Neuronal stem cell (in vitro differentiated cells): ENCODE measurements around the gene SLAIN1.

Source experiments
- DNase-seq: peaks from one replicate; pipeline ENCODE4 v3.0.0-alpha.2; 2013; ENCODE audit warnings: low spot score
- H2AFZ ChIP-seq: one replicate; pipeline ENCODE4 v1.6.1; 2013; ENCODE audit warnings: mild to moderate bottlenecking, low read length, inconsistent platforms
- H2AK5ac ChIP-seq: 2 replicates; pipeline ENCODE4 v1.6.1; 2013; ENCODE audit warnings: low read depth, mild to moderate bottlenecking, inconsistent platforms, low read length, moderate library complexity, mixed read lengths
- H2BK120ac ChIP-seq: 2 replicates; pipeline ENCODE4 v1.6.1; 2013; ENCODE audit warnings: low read depth, mild to moderate bottlenecking, inconsistent platforms, low read length, moderate library complexity, mixed read lengths
- H2BK12ac ChIP-seq: one replicate; pipeline ENCODE4 v1.6.1; 2013; ENCODE audit warnings: low read length, inconsistent platforms
- H2BK15ac ChIP-seq: 2 replicates; pipeline ENCODE4 v1.6.1; 2013; ENCODE audit warnings: mild to moderate bottlenecking, low read length, inconsistent platforms, mixed read lengths
- H2BK5ac ChIP-seq: one replicate; pipeline ENCODE4 v1.6.1; 2013; ENCODE audit warnings: inconsistent platforms, mild to moderate bottlenecking, low read length, moderate library complexity
- H3K14ac ChIP-seq: one replicate; pipeline ENCODE4 v1.6.1; 2013; ENCODE audit warnings: low read length, inconsistent platforms
- H3K18ac ChIP-seq: 2 replicates; pipeline ENCODE4 v1.6.1; 2013; ENCODE audit warnings: low read length, inconsistent platforms
- H3K23ac ChIP-seq: 2 replicates; pipeline ENCODE4 v1.6.1; 2013; ENCODE audit warnings: low read depth, mild to moderate bottlenecking, mixed read lengths, low read length, inconsistent platforms; ENCODE audit not compliant: poor library complexity
- H3K27ac ChIP-seq: replicated peaks from 3 replicates; pipeline ENCODE4 v1.5.1; 2013; ENCODE audit warnings: low read length, inconsistent platforms
- H3K27me3 ChIP-seq, 3 experiments: 2 replicates each; pipeline ENCODE4 v1.6.1; 2013; ENCODE audit warnings: low read length in 3 of 3, mild to moderate bottlenecking in 2 of 3, inconsistent platforms in 1 of 3, low read depth in 1 of 3, mixed read lengths in 1 of 3, moderate library complexity in 1 of 3; ENCODE audit not compliant: control insufficient read depth in 3 of 3, insufficient read depth in 3 of 3
- H3K36me3 ChIP-seq, 2 donors: replicated peaks in 1 of 2; 2 replicates each; pipeline ENCODE4 v1.6.1; 2013; ENCODE audit warnings: low read length in 2 of 2; ENCODE audit not compliant: control insufficient read depth in 2 of 2, insufficient read depth in 2 of 2
- H3K4ac ChIP-seq: 2 replicates; pipeline ENCODE4 v1.6.1; 2013; ENCODE audit warnings: inconsistent platforms, mild to moderate bottlenecking, low read length, moderate library complexity
- H3K4me1 ChIP-seq, 2 donors: 1 replicate in 1 of 2; 2 replicates in 1 of 2; pipeline ENCODE4 v1.6.1; 2013; ENCODE audit warnings: low read length in 2 of 2, low read depth in 1 of 2; ENCODE audit not compliant: control insufficient read depth in 2 of 2, insufficient read depth in 1 of 2
- H3K4me2 ChIP-seq: one replicate; pipeline ENCODE4 v1.6.1; 2013; ENCODE audit warnings: mild to moderate bottlenecking, low read length, inconsistent platforms; ENCODE audit not compliant: insufficient read depth, poor library complexity, severe bottlenecking
- H3K4me3 ChIP-seq, 2 donors: 2 replicates each; pipeline ENCODE4 v1.5.1; 2013; ENCODE audit warnings: low read length in 2 of 2, mild to moderate bottlenecking in 2 of 2, inconsistent platforms in 1 of 2, moderate library complexity in 1 of 2
- H3K79me1 ChIP-seq: one replicate; pipeline ENCODE4 v1.6.1; 2013; ENCODE audit warnings: low read depth, mild to moderate bottlenecking, inconsistent platforms, low read length, moderate library complexity
- H3K9ac ChIP-seq: one replicate; pipeline ENCODE4 v1.6.1; 2013; ENCODE audit warnings: mild to moderate bottlenecking, low read depth, low read length, inconsistent platforms; ENCODE audit not compliant: poor library complexity
- H3K9me3 ChIP-seq, 2 donors: replicated peaks in 1 of 2; 2 replicates each; pipeline versions ENCODE3 to v1.6.1; 2013; ENCODE audit warnings: low read length in 2 of 2, mild to moderate bottlenecking in 2 of 2, inconsistent platforms in 1 of 2, low read depth in 1 of 2, mixed read lengths in 1 of 2, moderate library complexity in 1 of 2; ENCODE audit not compliant: control insufficient read depth in 2 of 2, insufficient read depth in 1 of 2
- H4K8ac ChIP-seq: one replicate; pipeline ENCODE4 v1.6.1; 2013; ENCODE audit warnings: low read depth, mild to moderate bottlenecking, inconsistent platforms, low read length, moderate library complexity
- H4K91ac ChIP-seq: one replicate; pipeline ENCODE4 v1.6.1; 2013; ENCODE audit warnings: low read length, low read depth, mild to moderate bottlenecking, inconsistent platforms; ENCODE audit not compliant: poor library complexity
- WGBS, 2 donors: extraction: QIAGEN DNeasy Blood & Tissue Kit; methylation state at CpG; one replicate each; pipeline ENCODE4 v1.1.7; 2013; ENCODE audit warnings: missing lambda C conversion rate in 2 of 2, mixed read lengths in 1 of 2; ENCODE audit not compliant: insufficient read length in 2 of 2, insufficient replicate concordance in 1 of 2; ENCODE audit errors: extremely low coverage in 2 of 2; 5-methylcytosine and 5-hydroxymethylcytosine counted together

The SLAIN1 gene

GRCh38 chr13:77784515-77784914 lies 87.0 kb downstream of the SLAIN1 start:
- Histone ChIP-seq H3K27me3 (no peaks in the 10 kb centered on the region), H3K79me1 (no peaks in the 10 kb centered on the region), H2BK15ac (no peak overlapping the region), H2BK120ac (no peak overlapping the region), H2BK12ac (no peak overlapping the region), H4K8ac (no peak overlapping the region), H2BK5ac (no peak overlapping the region), H2AK5ac (no peak overlapping the region), H3K4me1 (peaks cover 3 to 24% of the 10 kb centered on the region in 2 donors), H3K23ac (no peak overlapping the region), H3K36me3 (no peaks in the 10 kb centered on the region), H3K14ac (no peak overlapping the region), H3K4ac (no peak overlapping the region), H3K4me3 (no peak overlapping the region), H3K4me2 (no peak overlapping the region), H2AFZ (peak overlapping the region; percentile 75), H4K91ac (no peak overlapping the region), H3K9ac (no peak overlapping the region), H3K9me3 (peaks cover 1 to 10% of the 10 kb centered on the region in 2 donors), H3K18ac (no peak overlapping the region), H3K27ac (no peak overlapping the region)
- no peak for DNase-seq
- WGBS, 2 donors = no CpG with 5 or more reads among the region's 5 CpGs

GRCh38 chr13:77786695-77787287 lies 89.3 kb downstream of the SLAIN1 start:
- Histone ChIP-seq H2BK120ac (no peak overlapping the region), H3K9me3 (peaks cover 10 to 29% of the 10 kb centered on the region in 2 donors), H2AFZ (no peak overlapping the region), H3K18ac (no peak overlapping the region), H3K23ac (no peak overlapping the region), H3K9ac (no peak overlapping the region), H3K79me1 (no peaks in the 10 kb centered on the region), H2BK12ac (no peak overlapping the region), H3K4me3 (no peak overlapping the region), H4K91ac (no peak overlapping the region), H2BK5ac (no peak overlapping the region), H4K8ac (no peak overlapping the region), H3K4me1 (peaks cover 3 to 15% of the 10 kb centered on the region in 2 donors), H3K4ac (no peak overlapping the region), H2AK5ac (no peak overlapping the region), H3K36me3 (no peaks in the 10 kb centered on the region), H3K4me2 (no peak overlapping the region), H3K27me3 (no peaks in the 10 kb centered on the region), H3K27ac (no peak overlapping the region), H3K14ac (no peak overlapping the region), H2BK15ac (no peak overlapping the region)
- WGBS, 2 donors = no CpG with 5 or more reads among the region's 2 CpGs
- no peak for DNase-seq

DNA sequence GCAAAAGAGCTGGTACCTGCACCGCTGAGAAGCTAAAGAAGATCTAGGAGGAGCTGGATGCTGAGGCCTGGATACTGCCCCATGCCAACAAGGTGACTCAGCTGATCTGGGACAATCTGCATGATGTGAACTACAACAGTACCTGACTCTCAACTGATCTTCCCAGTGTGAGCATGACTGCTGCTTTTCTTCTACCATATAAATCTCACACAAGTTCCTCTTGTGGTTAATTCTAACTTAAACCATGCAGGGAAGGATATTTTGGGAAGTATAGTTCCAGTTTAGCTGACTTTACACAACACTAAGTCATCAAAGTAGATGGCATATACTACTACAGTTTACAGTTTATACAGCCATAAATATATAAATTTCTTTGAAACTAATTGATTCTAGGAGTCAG lies 91.9 kb downstream of the SLAIN1 start:
- H3K9me3 ChIP-seq = peaks cover 9 to 24% of the 10 kb centered on the region in 2 donors
- no peak overlapping the region for H2AK5ac ChIP-seq
- H4K8ac ChIP-seq = no peak overlapping the region
- no peak overlapping the region for H4K91ac ChIP-seq
- H3K4ac ChIP-seq = no peak overlapping the region
- H3K23ac ChIP-seq = no peak overlapping the region
- H3K79me1 ChIP-seq = no peaks in the 10 kb centered on the region
- no peak overlapping the region for H2AFZ ChIP-seq
- H3K4me2 ChIP-seq = no peak overlapping the region
- H3K18ac ChIP-seq = no peak overlapping the region
- H3K27ac ChIP-seq = no peak overlapping the region
- no peak overlapping the region for H3K14ac ChIP-seq
- H2BK5ac ChIP-seq = no peak overlapping the region
- H3K27me3 ChIP-seq = no peaks in the 10 kb centered on the region
- no peak overlapping the region for H2BK120ac ChIP-seq
- H3K4me1 ChIP-seq = peaks cover 2 to 6% of the 10 kb centered on the region in 2 donors
- no peaks in the 10 kb centered on the region for H3K36me3 ChIP-seq
- no peak for DNase-seq
- H3K9ac ChIP-seq = no peak overlapping the region
- H2BK12ac ChIP-seq = no peak overlapping the region
- no CpG with 5 or more reads among the region's 1 CpG for WGBS, 2 donors
- no peak overlapping the region for H2BK15ac ChIP-seq
- H3K4me3 ChIP-seq = no peak overlapping the region

DNA sequence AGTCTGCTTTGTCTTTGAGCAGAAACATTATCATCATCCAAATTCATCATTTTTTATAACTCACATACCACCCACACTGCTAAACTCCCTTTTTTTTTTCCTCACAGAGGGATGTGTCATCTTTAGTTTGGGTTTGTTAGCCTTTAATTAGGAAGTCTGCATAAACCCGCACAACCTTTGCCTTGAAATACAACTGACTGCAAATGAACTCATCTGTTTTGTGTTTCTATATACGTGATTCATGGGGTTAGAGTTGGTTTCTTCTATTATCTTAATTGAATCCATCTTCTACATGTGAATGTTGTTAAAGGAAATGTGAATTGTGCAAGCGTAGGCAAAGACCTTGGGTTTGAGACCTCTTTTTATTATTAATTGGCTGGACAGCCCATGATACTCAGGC lies 102.7 kb downstream of the SLAIN1 start:
- H4K8ac ChIP-seq = no peak overlapping the region
- no peak overlapping the region for H2AFZ ChIP-seq
- H3K4me2 ChIP-seq = no peak overlapping the region
- no CpG with 5 or more reads among the region's 3 CpGs for WGBS, 2 donors
- no peak overlapping the region for H2BK12ac ChIP-seq
- no peaks in the 10 kb centered on the region for H3K27me3 ChIP-seq
- H2BK15ac ChIP-seq = no peak overlapping the region
- no peaks in the 10 kb centered on the region for H3K4me1 ChIP-seq
- no peak overlapping the region for H3K4me3 ChIP-seq
- H3K79me1 ChIP-seq = no peaks in the 10 kb centered on the region
- no peak overlapping the region for H2BK5ac ChIP-seq
- no peak overlapping the region for H2AK5ac ChIP-seq
- DNase-seq = no peak
- H3K23ac ChIP-seq = no peak overlapping the region
- H3K18ac ChIP-seq = no peak overlapping the region
- peaks cover 0 to 2% of the 10 kb centered on the region in 2 donors for H3K9me3 ChIP-seq
- no peak overlapping the region for H3K9ac ChIP-seq
- H3K4ac ChIP-seq = no peak overlapping the region
- no peak overlapping the region for H3K27ac ChIP-seq
- no peaks in the 10 kb centered on the region for H3K36me3 ChIP-seq
- H2BK120ac ChIP-seq = no peak overlapping the region
- H3K14ac ChIP-seq = no peak overlapping the region
- H4K91ac ChIP-seq = no peak overlapping the region
